ENCODE data around the gene AP1B1.
A peak's percentile ranks its signal among the peaks of the same experiment; 100 is the strongest.

The AP1B1 gene

DNA sequence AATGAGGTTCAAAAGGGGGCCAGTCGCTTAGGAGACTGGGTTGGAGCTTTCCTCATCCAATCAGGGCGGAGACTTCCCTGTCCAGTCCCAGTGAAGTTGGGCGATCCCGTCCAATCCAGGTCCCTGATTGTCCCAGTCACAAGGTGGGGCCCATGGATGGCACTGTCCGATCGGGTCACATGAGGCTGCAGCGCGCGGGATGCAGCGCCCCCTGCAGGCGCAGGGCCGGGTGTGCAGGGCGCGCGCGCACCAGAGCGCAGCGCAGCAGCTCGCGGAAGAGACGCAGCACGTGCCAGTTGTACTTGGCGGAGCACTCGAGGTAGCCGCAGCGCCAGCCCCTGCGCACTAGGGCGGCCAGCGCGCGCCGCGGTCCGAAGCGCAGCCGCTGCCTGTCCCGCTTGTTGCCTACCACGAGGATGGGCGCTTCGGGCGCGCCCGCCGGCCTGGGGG, 75.2 kb downstream of the AP1B1 start:
- no peak for DNase-seq (ENCODE audit: low spot score)

DNA sequence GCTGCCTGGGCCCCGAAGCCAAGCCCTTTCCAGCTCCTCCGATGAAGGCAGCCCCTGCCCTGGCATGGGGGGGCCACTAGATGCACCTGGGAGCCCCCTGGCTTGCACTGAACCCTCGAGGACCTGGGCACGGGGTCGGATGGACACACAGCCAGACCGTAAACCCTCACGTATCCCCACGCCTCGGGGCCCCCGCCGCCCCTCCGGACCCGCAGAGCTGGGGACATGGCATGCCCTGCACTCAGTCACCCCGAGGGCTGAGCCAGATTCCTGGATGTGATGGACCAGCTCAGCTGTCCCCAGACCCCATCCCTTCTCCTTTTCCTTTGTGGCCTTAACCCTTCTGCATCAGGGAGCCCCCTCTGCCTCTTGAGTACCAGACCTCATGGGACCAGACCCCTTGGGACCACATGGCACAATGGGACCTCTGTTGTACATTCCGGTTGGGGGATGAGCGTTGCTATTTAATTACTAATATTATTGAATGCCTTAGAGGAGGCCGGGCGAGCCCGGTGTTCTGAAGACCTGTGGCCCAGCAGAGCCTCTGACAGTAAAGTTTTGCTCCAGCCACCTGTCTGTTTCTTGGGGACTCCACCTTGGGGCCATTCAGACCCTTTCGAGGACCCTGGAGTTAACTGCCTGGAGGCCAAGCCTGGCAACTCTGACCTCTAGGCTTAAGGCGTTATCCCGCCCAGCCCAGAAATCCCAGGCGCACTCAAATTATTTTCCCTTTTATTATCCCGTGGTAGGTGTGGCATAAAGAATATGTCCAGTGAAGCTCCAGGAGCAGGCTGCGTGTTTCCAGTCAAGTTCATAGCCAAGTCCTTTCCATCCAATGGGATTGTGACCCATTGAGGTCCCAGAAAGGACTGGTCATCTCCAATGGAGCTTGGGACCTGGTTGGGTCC, 75.9 kb downstream of the AP1B1 start:
- no peak for DNase-seq (ENCODE audit: low spot score)

DNA sequence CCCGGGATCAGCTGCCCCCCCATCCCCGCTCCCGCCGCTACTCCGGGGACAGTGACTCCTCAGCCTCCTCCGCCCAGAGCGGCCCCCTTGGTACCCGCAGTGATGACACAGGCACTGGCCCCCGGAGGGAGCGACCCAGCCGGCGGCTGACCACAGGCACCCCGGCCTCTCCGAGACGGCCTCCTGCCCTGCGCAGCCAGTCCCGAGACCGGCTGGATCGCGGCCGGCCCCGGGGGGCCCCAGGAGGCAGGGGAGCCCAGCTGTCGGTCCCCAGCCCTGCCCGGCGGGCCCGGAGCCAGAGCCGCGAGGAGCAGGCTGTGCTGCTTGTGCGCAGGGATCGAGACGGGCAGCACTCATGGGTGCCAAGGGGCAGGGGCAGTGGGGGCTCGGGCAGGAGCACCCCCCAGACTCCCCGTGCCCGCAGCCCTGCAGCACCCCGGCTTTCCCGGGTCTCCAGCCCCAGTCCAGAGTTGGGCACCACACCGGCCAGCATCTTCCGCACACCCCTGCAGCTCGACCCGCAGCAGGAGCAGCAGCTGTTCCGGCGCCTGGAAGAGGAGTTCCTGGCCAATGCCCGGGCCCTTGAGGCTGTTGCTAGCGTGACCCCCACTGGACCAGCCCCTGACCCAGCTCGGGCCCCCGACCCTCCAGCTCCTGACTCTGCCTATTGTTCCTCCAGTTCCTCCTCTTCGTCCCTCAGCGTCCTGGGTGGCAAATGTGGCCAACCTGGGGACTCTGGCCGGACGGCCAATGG, 76.7 kb downstream of the AP1B1 start:
- DNase-seq (ENCODE audit: low spot score), result no peak

DNA sequence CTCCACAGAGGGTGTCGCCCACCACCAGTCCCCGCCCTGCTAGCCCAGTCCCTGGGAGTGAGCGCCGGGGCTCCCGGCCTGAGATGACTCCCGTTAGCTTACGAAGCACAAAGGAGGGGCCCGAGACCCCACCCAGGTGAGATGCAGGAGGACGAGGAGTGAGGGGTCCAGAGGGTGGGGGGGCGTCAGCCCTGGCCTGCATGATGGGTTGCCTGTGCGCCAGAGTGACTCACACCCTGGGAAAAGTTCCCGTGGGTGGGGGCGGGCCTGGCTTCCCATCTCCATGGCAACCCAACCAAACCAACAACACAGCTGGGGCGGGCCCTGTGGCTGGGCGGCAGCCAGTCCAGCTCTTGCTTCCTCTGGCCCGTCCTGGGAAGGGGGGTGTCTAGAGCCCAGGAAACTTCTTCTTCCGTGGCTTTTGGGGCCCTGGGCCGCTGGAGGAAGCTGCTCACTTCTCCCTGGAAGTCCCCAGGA, 77.5 kb downstream of the AP1B1 start:
- peak; percentile 37 for DNase-seq (ENCODE audit: low spot score)

DNA sequence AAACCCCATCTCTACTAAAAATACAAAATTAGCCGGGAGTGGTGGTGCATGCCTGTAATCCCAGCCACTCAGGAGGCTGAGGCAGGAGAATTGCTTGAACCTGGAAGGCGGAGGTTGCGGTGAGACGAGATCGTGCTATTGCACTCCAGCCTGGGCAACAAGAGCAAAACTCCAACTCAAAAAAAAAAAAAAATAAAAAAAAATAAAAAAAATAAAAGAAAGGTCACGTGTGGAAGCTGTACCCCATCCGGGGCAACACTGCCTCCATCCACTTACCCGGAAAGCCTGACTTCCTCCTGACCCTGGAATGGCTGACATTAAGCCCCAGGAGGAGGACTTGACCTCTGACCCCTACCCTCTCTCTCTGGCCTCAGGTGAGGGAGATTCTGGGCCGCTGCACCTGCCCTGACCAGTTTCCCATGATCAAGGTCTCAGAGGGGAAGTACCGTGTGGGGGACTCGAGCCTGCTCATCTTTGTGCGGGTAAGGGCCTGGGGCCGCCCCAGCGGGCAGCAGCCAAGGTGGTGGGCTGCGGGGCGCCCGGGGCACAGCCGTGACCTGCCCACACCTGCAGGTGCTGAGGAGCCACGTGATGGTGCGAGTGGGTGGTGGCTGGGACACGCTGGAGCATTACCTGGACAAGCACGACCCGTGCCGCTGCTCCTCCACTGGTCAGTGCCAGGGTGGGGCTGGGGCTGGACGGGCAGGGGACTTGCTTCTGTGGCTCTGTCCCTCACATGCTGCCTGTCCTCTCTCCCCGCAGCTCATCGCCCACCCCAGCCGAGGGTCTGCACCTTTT, 78.1 kb downstream of the AP1B1 start:
- no peak for DNase-seq (ENCODE audit: low spot score)

DNA sequence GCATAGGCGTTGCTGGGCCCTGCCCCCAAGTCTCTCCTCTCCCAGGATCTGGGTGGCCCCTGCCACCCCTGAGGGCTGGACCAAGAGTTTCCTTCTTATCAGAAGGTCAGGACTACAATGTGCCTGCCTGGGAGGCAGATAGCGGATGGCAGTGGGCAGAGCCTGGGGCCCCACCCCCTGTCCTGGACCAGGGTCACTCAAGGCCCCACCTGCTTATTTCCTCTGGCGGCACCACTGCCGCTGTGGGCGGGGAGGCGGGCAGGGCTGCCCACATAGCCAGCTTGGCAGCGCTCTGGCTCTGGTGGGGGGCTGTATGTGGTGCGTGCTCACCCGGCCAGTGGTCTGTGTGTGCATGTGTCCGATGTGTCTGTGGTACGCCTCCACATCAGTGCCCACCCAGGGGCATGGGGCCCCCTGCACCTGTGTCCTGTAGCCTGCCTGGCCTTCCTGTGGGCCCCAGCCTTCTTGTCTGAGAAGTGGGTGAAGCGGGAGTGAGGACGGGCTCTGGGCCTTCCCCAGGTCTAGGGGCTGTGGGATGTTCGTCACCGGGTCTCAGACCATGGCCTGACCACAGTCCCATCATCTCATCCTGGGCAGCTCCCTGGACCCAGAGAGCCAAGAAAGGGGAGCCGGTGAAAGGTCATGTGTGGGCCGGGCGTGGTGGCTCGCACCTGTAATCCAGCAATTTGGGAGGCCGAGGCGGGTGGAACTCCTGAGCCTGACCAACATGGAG, 78.9 kb downstream of the AP1B1 start:
- DNase-seq (ENCODE audit: low spot score), result no peak

DNA sequence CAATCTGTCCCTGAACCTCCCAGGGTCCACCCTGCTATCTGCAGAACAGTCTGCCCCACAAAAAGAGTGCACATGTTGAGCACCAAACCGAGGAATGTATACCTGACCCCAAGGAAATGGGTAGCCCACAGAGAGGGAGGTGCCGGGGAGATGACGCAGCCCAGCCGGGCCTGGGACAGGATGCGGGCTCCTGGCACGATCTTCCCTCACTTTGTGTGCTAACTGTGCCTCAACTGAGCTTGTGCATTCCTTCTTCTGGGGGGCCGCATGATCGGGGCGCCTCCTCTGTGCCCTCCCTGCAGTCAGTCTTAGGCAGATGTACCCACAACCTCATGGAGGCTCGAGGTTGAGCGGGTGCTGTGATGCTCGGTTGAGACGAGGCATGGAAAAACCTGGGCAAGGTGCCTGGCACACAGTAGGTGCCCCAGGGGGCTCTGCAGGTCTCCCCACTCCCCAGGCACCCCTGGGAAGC, 79.5 kb downstream of the AP1B1 start:
- DNase-seq (ENCODE audit: low spot score), result no peak

DNA sequence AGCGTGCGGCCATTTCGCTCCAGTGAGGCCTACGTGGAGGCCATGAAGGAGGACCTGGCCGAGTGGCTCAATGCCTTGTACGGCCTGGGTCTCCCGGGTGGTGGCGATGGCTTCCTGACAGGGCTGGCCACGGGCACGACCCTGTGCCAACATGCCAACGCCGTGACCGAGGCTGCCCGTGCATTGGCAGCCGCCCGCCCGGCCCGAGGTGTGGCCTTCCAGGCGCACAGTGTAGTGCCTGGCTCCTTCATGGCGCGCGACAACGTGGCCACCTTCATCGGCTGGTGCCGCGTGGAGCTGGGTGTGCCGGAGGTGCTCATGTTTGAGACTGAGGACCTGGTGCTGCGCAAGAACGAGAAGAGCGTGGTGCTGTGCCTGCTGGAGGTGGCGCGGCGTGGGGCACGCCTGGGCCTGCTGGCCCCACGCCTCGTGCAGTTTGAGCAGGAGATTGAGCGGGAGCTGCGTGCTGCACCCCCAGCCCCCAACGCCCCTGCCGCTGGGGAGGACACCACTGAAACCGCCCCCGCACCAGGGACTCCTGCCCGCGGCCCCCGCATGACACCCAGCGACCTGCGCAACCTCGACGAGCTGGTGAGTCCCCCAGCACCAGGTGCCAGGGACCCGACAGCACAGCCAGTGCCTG, 80.1 kb downstream of the AP1B1 start:
- no peak for DNase-seq (ENCODE audit: low spot score)

DNA sequence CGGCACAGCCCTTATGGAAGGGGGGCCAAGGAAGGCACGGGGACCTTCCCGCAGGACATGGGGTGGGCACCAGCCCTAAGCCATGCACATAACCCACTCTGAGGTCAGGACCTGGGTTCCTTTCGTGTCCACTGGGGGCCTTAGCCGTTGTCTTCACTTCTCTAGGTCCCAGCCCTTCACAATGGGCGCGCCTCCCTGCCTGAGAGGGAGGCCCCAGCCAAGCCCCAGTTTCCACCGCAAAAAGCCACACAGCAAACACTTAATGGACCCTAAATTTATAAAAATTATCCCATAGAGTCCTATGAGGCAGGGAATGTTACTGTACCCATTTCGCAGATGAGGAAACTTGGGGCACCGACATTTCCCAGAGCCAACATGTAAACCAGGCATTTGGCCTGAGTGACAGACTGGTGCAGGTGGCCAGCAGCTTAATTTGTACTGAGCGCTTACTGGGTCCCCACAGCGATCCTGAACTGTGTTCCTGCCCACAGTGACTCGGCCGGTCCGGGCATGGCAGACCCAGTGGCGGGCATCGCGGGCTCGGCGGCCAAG, 80.7 kb downstream of the AP1B1 start:
- DNase-seq (ENCODE audit: low spot score), result no peak

DNA sequence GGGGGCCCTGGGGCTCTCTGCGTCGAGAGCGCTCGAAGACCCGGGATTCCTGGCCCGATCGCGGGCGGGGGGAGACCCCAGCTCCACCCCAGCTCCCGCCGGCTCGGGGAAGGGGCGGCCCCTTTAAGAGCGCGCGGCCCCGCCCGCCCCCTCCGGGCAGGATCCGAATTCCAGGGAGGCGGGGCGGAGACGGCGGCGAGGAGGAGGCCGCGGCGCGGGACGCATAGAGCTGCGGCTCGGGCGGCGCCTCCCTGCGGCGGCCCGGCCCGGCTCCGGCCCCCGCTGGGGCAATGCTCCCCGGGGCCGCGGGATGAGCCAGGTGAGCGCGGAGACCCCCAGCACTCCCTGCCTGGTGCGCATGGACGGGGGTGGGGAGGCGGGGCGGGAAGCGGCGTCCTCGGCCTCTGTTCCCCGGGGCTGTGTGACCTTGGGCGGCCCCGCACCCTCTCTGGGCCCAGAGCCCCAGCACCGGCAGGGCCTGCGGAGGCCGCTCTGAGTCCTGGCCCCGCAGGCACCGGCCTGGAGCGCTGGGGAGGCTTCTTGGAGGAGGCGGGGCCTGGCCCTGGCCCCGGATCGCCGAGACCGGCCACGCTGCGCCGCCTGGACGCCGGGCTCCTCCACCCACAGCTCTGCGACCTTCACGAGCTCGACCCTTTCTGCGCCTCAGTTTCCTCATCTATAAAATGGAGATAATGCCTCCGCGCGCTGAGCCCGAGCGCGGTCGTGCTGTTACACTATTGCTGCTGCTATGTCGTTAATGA, 81.4 kb downstream of the AP1B1 start:
- no peak for DNase-seq (ENCODE audit: low spot score)

DNA sequence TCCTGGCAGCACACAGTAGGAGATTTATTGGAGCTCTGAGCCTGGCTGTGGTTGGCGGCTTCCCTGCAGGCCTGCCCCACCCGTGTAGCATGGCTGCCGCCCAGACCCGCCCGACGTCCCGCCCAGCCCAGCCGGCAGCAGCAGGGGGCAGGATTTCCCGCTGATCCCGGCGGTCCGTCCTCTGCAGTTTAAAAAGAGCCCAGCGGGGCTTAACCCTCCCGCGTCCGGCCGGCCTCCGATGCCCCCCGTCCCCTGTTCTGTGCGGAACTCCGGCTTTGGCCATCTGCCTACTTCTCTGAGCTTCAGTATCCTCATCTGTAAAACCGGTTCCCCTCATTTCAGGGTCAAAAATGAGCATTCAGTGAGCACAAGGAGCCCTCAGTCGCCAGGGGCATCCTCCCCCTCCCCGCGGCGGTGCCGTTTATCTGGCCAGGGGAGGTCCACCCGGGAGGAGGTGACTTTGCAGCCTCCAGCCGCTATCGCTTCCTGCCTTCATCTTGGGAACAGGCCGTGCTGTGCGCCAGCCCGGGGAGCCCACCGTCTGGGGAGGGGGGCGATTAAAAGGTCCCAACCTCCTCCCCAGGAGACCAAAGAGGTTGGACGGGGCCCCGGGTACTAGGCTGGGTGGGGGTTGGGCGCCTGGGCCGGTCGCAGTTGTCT, 82.1 kb downstream of the AP1B1 start, which contains the start of gene GAS2L1:
Gene GAS2L1, plus strand, starts transcription at position 476 of the 660 bp plus-strand sequence. CDS start 1,456 bp downstream, outside the sequence.
- DNase-seq (ENCODE audit: low spot score), result peak; percentile 22

DNA sequence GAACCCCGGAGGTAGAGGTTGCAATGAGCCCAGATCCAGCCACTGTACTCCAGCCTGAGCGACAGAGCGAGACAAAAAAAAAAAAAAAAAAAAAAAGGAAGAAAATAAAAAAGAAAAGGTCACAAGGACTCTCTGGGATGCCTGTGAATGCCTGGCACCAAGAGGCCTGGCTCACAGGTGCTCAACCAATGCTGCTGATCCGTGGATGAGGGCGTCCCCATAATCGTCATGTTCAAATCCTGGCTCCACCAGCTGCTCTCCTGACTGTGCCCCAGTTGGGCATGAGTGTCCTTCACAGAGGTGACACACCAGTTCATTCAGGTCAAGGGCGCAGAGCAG, 82.6 kb downstream of the AP1B1 start:
- no peak for DNase-seq (ENCODE audit: low spot score)

DNA sequence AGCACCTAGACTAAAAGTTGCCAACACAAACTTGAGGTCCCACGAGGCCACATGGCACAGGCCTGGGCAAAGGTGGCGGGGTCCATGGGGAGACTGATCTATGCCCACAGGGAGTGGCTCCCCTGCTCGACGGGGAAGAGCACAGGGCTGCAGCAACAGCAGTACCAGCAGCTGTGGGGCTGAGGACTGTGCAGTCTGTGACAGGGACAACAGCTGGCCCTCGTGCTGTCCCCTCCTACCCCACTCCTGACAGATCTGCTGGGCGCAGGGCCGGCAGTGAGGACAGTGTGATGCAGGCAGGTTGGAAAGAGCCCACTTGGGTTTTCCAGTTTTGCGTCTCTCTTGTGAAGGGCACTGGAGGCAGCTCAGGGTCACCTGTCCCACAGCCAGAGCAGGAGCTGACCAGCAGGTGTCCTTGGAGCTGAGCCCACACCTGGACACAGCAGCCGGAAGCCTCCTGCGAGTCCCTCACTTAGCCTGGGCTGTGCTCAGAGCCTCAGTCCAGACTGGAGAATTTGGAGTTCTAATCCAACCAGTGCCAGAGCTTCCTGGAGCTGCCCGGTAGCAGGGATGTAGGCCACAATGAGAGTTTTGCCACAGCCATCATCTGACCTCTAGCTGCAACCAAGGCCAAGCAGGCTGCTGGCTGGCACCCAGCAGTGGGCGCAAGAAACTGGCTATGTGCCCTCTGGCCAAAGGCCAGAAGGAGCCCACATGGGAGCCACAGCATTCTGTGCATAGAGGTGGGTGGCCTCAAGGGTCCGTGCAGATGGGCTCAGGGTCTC, 85.5 kb downstream of the AP1B1 start:
- no peak for DNase-seq (ENCODE audit: low spot score)

DNA sequence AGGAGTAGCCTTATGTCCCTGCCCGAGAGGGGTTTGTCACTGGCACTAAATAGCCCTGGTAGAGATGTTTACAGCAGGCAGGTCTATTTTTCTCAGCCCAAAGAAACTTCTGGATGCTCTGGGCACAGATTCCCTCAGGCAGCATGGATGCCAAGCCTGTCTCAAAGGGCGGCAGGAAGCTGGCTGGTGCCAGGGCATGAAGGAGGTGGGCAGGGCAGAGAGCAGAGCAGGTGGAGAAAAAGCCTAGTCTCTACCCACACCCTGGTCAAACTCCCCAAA, 86.0 kb downstream of the AP1B1 start:
- DNase-seq (ENCODE audit: low spot score), result no peak

DNA sequence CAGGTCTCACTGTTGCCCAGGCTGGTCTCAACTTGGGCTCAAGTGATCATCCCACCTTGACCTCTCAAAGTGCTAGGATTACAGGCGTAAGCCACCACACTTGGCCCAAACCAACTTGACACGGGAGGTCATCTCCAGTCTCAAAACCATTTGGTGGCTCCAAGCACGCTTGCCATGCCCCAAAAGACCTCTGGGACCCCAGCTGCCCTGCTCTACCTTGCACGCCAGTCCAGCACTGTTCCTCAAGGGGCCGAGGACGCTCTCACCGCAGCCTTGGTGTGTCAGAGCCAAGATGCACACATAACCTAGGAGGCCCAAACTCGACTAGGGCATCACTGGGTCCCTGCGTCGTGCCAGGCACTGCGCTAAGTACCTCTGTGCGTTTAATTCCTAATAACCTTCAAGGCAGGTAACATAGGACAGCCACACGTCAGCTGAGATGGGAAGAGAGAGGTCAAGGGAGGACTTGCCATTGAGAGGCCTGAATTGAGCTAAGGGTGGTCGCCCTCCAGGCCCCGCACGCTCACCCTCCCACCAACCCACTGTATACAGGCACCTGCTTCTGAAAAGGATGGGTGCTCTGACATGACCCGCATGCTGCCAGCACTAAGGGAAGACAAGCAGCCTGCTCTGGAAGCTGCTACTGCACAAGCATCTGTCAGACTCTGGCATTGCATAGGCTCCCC, 86.5 kb downstream of the AP1B1 start:
- DNase-seq (ENCODE audit: low spot score), result no peak

DNA sequence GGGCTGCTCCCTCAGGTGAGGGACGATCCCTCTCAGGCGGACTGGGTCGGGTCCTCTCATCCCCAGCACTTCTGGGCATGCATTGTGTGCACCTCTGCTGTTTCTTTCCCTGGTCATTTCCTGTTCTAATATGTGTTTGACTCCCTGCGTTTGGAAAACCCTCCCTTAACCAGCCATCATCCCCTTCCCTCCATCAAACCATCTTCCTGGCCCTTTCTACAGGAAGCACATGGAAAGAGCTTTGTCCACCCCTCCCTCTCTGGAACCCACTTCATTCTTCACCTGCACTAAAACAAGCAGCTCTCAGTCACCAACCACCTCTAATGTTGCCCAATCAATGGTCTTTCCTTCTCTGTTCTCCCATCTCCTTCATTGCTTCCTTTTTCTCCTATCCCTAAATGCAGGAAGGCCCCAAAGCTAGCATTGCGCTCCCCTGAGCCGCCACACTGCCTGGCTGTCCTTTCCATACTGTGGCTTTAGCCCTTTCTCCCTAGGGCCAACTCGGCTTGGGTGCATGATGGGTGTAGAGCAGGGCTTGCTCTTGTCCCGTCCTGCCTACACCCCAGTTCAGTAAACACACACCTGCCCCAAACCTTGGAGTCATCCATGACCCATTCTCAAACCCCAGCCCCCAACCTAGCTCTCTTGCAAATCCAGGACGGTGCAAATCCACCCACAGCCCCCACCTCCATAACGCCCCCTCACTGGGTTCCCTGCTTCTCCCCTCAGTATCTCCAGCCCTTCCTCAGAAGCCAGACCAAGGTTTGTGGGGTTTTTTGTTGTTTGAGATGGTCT, 87.4 kb downstream of the AP1B1 start:
- no peak for DNase-seq (ENCODE audit: low spot score)

DNA sequence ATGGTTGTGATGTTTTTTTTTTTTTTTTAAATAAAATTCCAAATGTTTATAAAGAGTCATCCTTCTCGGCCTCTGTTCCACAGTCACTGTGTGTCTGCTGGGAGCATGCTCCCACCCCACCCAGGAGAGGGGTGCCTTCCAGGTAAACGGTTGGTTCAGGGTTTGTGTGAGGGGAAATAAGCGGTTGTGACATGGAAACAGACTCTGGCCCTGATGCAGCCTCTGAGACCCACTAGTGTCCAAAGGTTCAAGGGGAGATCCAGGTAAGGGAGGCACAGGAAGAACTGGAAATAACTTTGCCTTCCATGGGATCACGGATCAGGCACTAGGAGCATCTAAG, 87.9 kb downstream of the AP1B1 start:
- DNase-seq (ENCODE audit: low spot score), result no peak

Measured in CD4-positive, alpha-beta T cell treated with Interleukin-6 at 100 ng/mL for 8 hours (primary cell).